Mesothelial cell of epicardium (in vitro differentiated cells): ENCODE results near the gene CFTR. TPM values are rescaled to one million over a fixed set of nuclear protein-coding genes. Genes with fewer than 3 reads are reported as not detected.

ENCODE experiments used
- DNase-seq, 2 experiments: peaks; one replicate each; pipeline ENCODE4 v3.0.0; 2021; ENCODE audit warnings: low spot score in 2 of 2; ENCODE audit not compliant: unreplicated experiment in 2 of 2
- H3K27ac Mint-ChIP-seq: 2 replicates; pipeline ENCODE4 v1.8.0; 2021; ENCODE audit warnings: mixed read lengths
- H3K27me3 Mint-ChIP-seq: 2 replicates; pipeline ENCODE4 v1.8.0; 2021; ENCODE audit warnings: low read depth, mixed read lengths
- H3K36me3 Mint-ChIP-seq: 2 replicates; pipeline ENCODE4 v1.8.0; 2021; ENCODE audit warnings: mixed read lengths
- H3K4me1 Mint-ChIP-seq: 2 replicates; pipeline ENCODE4 v1.8.0; 2021; ENCODE audit warnings: mixed read lengths
- H3K4me3 Mint-ChIP-seq: 2 replicates; pipeline ENCODE4 v1.8.0; 2021; ENCODE audit warnings: mild to moderate bottlenecking, moderate library complexity, mixed read lengths
- H3K9me3 Mint-ChIP-seq: 2 replicates; pipeline ENCODE4 v1.8.0; 2021; ENCODE audit warnings: mixed read lengths
- CTCF ChIP-seq: fragments of 200-600 bp; sonication (generic); IDR thresholded peaks from one replicate; pipeline ENCODE4 v1.5.0; 2021; ENCODE audit warnings: antibody characterized with exemption; ENCODE audit not compliant: unreplicated experiment
- total RNA-seq: library from RNA; stranded (reverse); gene quantifications from 3 replicates; pipeline ENCODE4 v1.2.1, GENCODE V29; 2021

Gene CFTR
- total RNA-seq, 1 donor from 2014 or later: 2.7 TPM

GRCh38 chr7:117711556-117711955 is 231.7 kb downstream of the CFTR start:
- H3K4me3 Mint-ChIP-seq: no peak overlapping the region
- peaks cover 2% of the 10 kb centered on the region for H3K36me3 Mint-ChIP-seq
- TF ChIP-seq CTCF: no peak
- DNase-seq: no peak
- no peaks in the 10 kb centered on the region for H3K9me3 Mint-ChIP-seq
- peaks cover 3% of the 10 kb centered on the region for H3K4me1 Mint-ChIP-seq
- no peaks in the 10 kb centered on the region for H3K27me3 Mint-ChIP-seq
- no peak overlapping the region for H3K27ac Mint-ChIP-seq

DNA sequence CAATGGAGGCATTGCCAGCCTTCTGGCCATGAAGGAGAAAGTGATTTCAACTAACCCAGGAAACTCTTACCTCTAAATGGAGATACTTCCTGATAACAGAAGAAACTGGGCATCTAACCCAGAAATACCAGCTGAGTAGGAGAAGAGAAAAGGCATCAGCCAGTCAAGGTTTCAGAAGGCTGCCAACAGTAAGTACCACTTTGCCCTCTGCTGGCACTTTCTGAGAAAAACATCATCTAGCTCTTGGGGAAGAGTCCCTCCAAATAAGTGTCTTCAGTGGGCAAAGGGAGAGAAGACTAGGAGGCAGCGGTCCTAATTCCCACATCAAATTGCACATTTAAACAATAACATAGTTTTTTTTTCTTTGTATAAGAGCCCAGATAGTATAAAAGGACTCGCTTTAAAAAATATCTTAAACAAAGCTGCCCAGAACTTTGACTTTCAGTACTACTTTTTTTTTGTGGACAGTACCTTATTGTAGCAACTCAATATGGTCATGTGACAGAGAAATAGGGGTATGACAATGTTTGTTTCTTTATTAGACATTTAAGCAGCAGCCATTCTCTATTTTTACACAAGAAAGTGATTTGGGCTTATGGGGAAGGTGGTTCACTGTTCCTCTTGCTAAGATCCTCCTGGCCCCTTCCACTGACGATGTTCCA is 236.1 kb downstream of the CFTR start:
- no peaks in the 10 kb centered on the region for H3K9me3 Mint-ChIP-seq
- no peak for DNase-seq
- peaks cover 6% of the 10 kb centered on the region for H3K36me3 Mint-ChIP-seq
- H3K27me3 Mint-ChIP-seq: no peaks in the 10 kb centered on the region
- H3K4me3 Mint-ChIP-seq: no peak overlapping the region
- H3K27ac Mint-ChIP-seq: no peak overlapping the region
- H3K4me1 Mint-ChIP-seq: peaks cover 24% of the 10 kb centered on the region
- peak; percentile 26 for TF ChIP-seq CTCF

GRCh38 chr7:117716707-117717299 is 237.0 kb downstream of the CFTR start:
- H3K4me1 Mint-ChIP-seq: peaks cover 24% of the 10 kb centered on the region
- no peak overlapping the region for H3K4me3 Mint-ChIP-seq
- peaks cover 6% of the 10 kb centered on the region for H3K36me3 Mint-ChIP-seq
- no peaks in the 10 kb centered on the region for H3K9me3 Mint-ChIP-seq
- no peak for DNase-seq
- no peak for TF ChIP-seq CTCF
- H3K27me3 Mint-ChIP-seq: no peaks in the 10 kb centered on the region
- no peak overlapping the region for H3K27ac Mint-ChIP-seq

- no peak overlapping the region for H3K27ac Mint-ChIP-seq
- H3K36me3 Mint-ChIP-seq: peaks cover 6% of the 10 kb centered on the region
- no peak for TF ChIP-seq CTCF
Measured at GRCh38 chr7:117717357-117717756, 237.5 kb downstream of the CFTR start.

More at GRCh38 chr7:117717357-117717756, 237.5 kb downstream of the CFTR start:
- Mint-ChIP-seq H3K4me3 (no peak overlapping the region), H3K4me1 (peaks cover 24% of the 10 kb centered on the region), H3K9me3 (no peaks in the 10 kb centered on the region), H3K27me3 (no peaks in the 10 kb centered on the region)
- no peak for DNase-seq

Other genes starting within 250 kb of the CFTR start
- gene WNT2, start 157.0 kb upstream of the CFTR start, total RNA-seq: 19.9 to 24.1 TPM (median 22.1 TPM) in 3 replicates
- gene ASZ1, start 52.5 kb upstream of the CFTR start, total RNA-seq: 0.18 TPM in 1 of 3 replicates, not detected in the others